IMR-90 (cell line): ENCODE data around the gene MRFAP1L1.
A peak's percentile ranks its signal among the peaks of the same experiment; 100 is the strongest.

Source experiments
- BHLHE40 ChIP-seq: fragments of 150-350 bp; IDR thresholded peaks from 2 replicates; pipeline ENCODE4 v1.6.1; 2016; ENCODE audit warnings: mild to moderate bottlenecking, low read depth, low read length
- CEBPB ChIP-seq: IDR thresholded peaks from 2 replicates; pipeline ENCODE4 v1.6.1; 2012; ENCODE audit warnings: low read depth, low read length, improper control_type of control experiment
- CTCF ChIP-seq: conservative IDR thresholded peaks from 2 replicates; pipeline ENCODE4 v1.5.1; 2012; ENCODE audit warnings: mild to moderate bottlenecking, low read depth, low read length, improper control_type of control experiment
- FOS ChIP-seq: fragments of 150-350 bp; IDR thresholded peaks from 2 replicates; pipeline ENCODE4 v1.6.1; 2016; ENCODE audit warnings: low read depth, low read length
- MAFK ChIP-seq: IDR thresholded peaks from 2 replicates; pipeline ENCODE4 v1.6.1; 2012; ENCODE audit warnings: low read depth, low read length, improper control_type of control experiment
- MAZ ChIP-seq: IDR thresholded peaks from 2 replicates; pipeline ENCODE4 v1.6.1; 2012; ENCODE audit warnings: low read depth, mild to moderate bottlenecking, low read length, improper control_type of control experiment, moderate library complexity, borderline replicate concordance
- MXI1 ChIP-seq: IDR thresholded peaks from 2 replicates; pipeline ENCODE4 v1.6.1; 2012; ENCODE audit warnings: low read depth, mild to moderate bottlenecking, low read length, moderate library complexity, borderline replicate concordance
- NFE2L2 ChIP-seq: fragments of 150-350 bp; IDR thresholded peaks from 2 replicates; pipeline ENCODE4 v1.6.1; 2016; ENCODE audit warnings: low read depth, mild to moderate bottlenecking, low read length
- POLR2A ChIP-seq: IDR thresholded peaks from 2 replicates; pipeline ENCODE4 v1.6.1; 2012; ENCODE audit warnings: mild to moderate bottlenecking, low read depth, low read length
- RAD21 ChIP-seq: IDR thresholded peaks from 2 replicates; pipeline ENCODE4 v1.6.1; 2012; ENCODE audit warnings: low read length, improper control_type of control experiment
- RCOR1 ChIP-seq: IDR thresholded peaks from 2 replicates; pipeline ENCODE4 v1.6.1; 2012; ENCODE audit warnings: mild to moderate bottlenecking, low read length, improper control_type of control experiment; ENCODE audit not compliant: insufficient replicate concordance
- RFX5 ChIP-seq: IDR thresholded peaks from 2 replicates; pipeline ENCODE4 v1.8.0; 2012; ENCODE audit warnings: low read depth, mild to moderate bottlenecking, low read length, moderate library complexity
- SMC3 ChIP-seq: fragments of 150-350 bp; IDR thresholded peaks from 2 replicates; pipeline ENCODE4 v1.6.1; 2016; ENCODE audit warnings: low read depth, mild to moderate bottlenecking, antibody characterized with exemption, low read length, moderate library complexity
- USF2 ChIP-seq: fragments of 150-350 bp; IDR thresholded peaks from 2 replicates; pipeline ENCODE4 v1.6.1; 2017; ENCODE audit warnings: mild to moderate bottlenecking, antibody characterized with exemption, low read length, low read depth

- TF ChIP-seq RCOR1 (no peak), CTCF (no peak), MXI1 (no peak), MAZ (peak; percentile 31; the same call in 1 of the 2 replicates), CEBPB (no peak), FOS (0 out of 2 replicates have a peak, but pooled peaks have one; percentile 15), POLR2A (no peak), BHLHE40 (no peak), RAD21 (no peak), SMC3 (no peak), RFX5 (no peak), USF2 (no peak), NFE2L2 (no peak), MAFK (no peak)
These were observed 14.9 kb upstream of the MRFAP1L1 start for GRCh38 chr4:6724421-6725111.
